ENCODE results near the gene ALDOA. TPM values are rescaled to one million over a fixed set of nuclear protein-coding genes. Genes with fewer than 3 reads are reported as not detected.

The ALDOA gene
- total RNA-seq, 4 donors from 2014 or later: 752 to 2,025 (median 1,174) TPM

DNA sequence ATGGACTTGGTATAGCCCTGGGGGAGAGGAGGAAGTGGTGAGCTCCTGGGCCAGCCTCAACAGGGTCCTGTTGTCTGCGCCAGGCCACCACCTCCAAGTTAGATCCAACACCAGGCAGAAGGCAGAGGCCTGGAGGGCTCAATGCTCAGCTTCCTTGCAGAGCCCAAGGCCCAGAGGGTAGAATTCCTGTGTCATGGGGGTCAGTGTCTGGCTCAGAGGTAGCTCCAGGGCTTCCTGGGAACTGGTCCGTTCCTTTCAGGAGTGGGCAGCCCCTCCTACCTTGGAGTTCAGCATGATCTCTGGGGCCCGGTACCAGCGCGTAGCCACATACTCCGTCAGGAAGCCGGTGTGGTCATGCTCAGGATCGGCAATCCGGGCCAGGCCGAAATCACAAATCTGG is 52.2 kb downstream of the ALDOA start:
- 94 to 99% methylated on average over 9 to 10 of the region's 10 CpGs for WGBS, 2 donors
- TF ChIP-seq, protein P1, sequence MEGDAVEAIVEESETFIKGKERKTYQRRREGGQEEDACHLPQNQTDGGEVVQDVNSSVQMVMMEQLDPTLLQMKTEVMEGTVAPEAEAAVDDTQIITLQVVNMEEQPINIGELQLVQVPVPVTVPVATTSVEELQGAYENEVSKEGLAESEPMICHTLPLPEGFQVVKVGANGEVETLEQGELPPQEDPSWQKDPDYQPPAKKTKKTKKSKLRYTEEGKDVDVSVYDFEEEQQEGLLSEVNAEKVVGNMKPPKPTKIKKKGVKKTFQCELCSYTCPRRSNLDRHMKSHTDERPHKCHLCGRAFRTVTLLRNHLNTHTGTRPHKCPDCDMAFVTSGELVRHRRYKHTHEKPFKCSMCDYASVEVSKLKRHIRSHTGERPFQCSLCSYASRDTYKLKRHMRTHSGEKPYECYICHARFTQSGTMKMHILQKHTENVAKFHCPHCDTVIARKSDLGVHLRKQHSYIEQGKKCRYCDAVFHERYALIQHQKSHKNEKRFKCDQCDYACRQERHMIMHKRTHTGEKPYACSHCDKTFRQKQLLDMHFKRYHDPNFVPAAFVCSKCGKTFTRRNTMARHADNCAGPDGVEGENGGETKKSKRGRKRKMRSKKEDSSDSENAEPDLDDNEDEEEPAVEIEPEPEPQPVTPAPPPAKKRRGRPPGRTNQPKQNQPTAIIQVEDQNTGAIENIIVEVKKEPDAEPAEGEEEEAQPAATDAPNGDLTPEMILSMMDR (IDR thresholded peaks at IDR 0.05): no peak
- TF ChIP-seq POLR2A (IDR thresholded peaks at IDR 0.05): no peak

DNA sequence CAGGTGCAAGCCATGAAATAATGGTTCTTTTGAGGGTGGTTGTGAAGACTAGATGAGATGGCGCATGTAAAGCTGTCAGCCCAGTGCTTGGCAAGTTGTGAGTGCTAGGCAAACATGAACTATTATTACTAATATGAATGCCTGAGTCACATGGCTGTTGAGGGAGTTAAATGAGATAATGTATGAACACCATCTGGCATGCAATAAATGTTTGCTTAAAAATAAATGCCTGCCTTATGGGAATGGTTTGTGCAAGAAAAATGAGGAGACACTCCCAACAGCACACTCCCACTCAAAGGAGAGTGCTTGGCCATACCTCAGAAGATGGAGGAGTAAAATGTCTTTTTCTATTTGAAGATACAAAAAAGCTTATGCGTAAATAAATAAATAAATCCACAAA is 53.9 kb downstream of the ALDOA start:
- no peak for TF ChIP-seq POLR2A (IDR thresholded peaks at IDR 0.05)
- TF ChIP-seq, protein P1 (IDR thresholded peaks at IDR 0.05): no peak
- Histone ChIP-seq H3K4me3 (replicated peaks in 1 of 3) (no peak overlapping the region), H3K4me1 (peaks cover 13 to 28% of the 10 kb centered on the region in 2 donors), H3K36me3 (peaks cover 33 to 34% of the 10 kb centered on the region in 2 donors), H3K27me3 (no peaks in the 10 kb centered on the region), H3K27ac (no peak overlapping the region), H3K9me3 (no peaks in the 10 kb centered on the region)
- no peak for DNase-seq
- intact Hi-C loops (cut with DNase I): no loop called here
- 91 to 96% methylated on average over 2 of the region's 2 CpGs for WGBS, 2 donors

More for the DNA sequence above, 52.2 kb downstream of the ALDOA start:
- Histone ChIP-seq H3K36me3 (peaks cover 36 to 39% of the 10 kb centered on the region in 2 donors), H3K9me3 (no peaks in the 10 kb centered on the region), H3K4me1 (peaks cover 7 to 23% of the 10 kb centered on the region in 2 donors), H3K4me3 (replicated peaks in 1 of 3) (no peak overlapping the region), H3K27me3 (no peaks in the 10 kb centered on the region), H3K27ac (no peak overlapping the region)
- intact Hi-C loops (cut with DNase I): no loop called here
- DNase-seq: no peak

Other genes starting within 250 kb of the ALDOA start
- gene PAGR1, start 249.6 kb upstream of the ALDOA start, total RNA-seq: 10 to 100 TPM; 38.2 to 75.0 (median 55.2) TPM
- 100 to 1,000 TPM in 1 of 4 donors, 10 to 100 TPM in 3; 70.1 to 127 (median 90.6) TPM for gene MVP, start 245.3 kb upstream of the ALDOA start, total RNA-seq
- gene CDIPT, start 202.5 kb upstream of the ALDOA start, total RNA-seq: 100 to 1,000 TPM in 2 of 4 donors, 10 to 100 TPM in 2; 79.3 to 122 (median 99.3) TPM
- 1 to 10 TPM in 2 of 4 donors, under 1 TPM in 2; 0.33 to 1.5 (median 0.79) TPM for gene SEZ6L2, start 166.2 kb upstream of the ALDOA start, total RNA-seq
- gene ASPHD1, start 165.3 kb upstream of the ALDOA start, total RNA-seq: not detected
- 10 to 100 TPM in 3 of 4 donors, 1 to 10 TPM in 1; 9.8 to 27.5 (median 15.5) TPM for gene KCTD13, start 139.5 kb upstream of the ALDOA start, total RNA-seq
- 100 to 1,000 TPM in 3 of 4 donors, 10 to 100 TPM in 1; 93.2 to 140 (median 135) TPM for gene TMEM219, start 103.7 kb upstream of the ALDOA start, total RNA-seq
- 10 to 100 TPM; 48.8 to 62.6 (median 55.2) TPM for gene TAOK2, start 91.9 kb upstream of the ALDOA start, total RNA-seq
- gene HIRIP3, start 70.1 kb upstream of the ALDOA start, total RNA-seq: 10 to 100 TPM; 10.7 to 23.1 (median 18.4) TPM
- 100 to 1,000 TPM in 3 of 4 donors, 10 to 100 TPM in 1; 45.9 to 165 (median 142) TPM for gene INO80E, start 69.5 kb upstream of the ALDOA start, total RNA-seq
- 1 to 10 TPM in 1 of 4 donors, under 1 TPM in 2, not detected in 1; 0.22 to 1.2 (median 0.94) TPM for gene DOC2A, start 54.7 kb upstream of the ALDOA start, total RNA-seq
- gene C16orf92, start 42.6 kb upstream of the ALDOA start, total RNA-seq: not detected
- gene TLCD3B, start 34.5 kb upstream of the ALDOA start, total RNA-seq: under 1 TPM in 2 of 4 donors, not detected in 2; 0.54 to 0.79 TPM
- gene PPP4C, start 10.2 kb downstream of the ALDOA start, total RNA-seq: 10 to 100 TPM; 43.6 to 59.9 (median 50.8) TPM
- gene TBX6, start 26.2 kb downstream of the ALDOA start, total RNA-seq: 1 to 10 TPM; 1.6 to 3.3 (median 2.4) TPM
- gene YPEL3, start 30.5 kb downstream of the ALDOA start, total RNA-seq: 100 to 1,000 TPM in 1 of 4 donors, 10 to 100 TPM in 3; 32.4 to 372 (median 68.0) TPM
- gene GDPD3, start 47.8 kb downstream of the ALDOA start, total RNA-seq: 1 to 10 TPM in 2 of 4 donors, under 1 TPM in 1, not detected in 1; 0.68 to 1.6 (median 1.2) TPM
- gene MAPK3, start 57.5 kb downstream of the ALDOA start, total RNA-seq: 10 to 100 TPM; 31.5 to 90.6 (median 51.5) TPM
- 10 to 100 TPM in 3 of 4 donors, 1 to 10 TPM in 1; 7.3 to 14.8 (median 11.2) TPM for gene CORO1A, start 117.8 kb downstream of the ALDOA start, total RNA-seq
- 100 to 1,000 TPM in 2 of 4 donors, 1 to 10 TPM in 2; 2.1 to 150 (median 67.4) TPM for gene BOLA2B, start 127.9 kb downstream of the ALDOA start, total RNA-seq
- gene SLX1A, start 128.1 kb downstream of the ALDOA start, total RNA-seq: 10 to 100 TPM; 26.2 to 73.3 (median 63.7) TPM
- 10 to 100 TPM in 2 of 4 donors, 1 to 10 TPM in 2; 8.9 to 13.8 (median 9.8) TPM for gene SULT1A3, start 133.5 kb downstream of the ALDOA start, total RNA-seq
- gene NPIPB13, start 182.7 kb downstream of the ALDOA start, total RNA-seq: 1 to 10 TPM; 2.1 to 3.0 (median 2.3) TPM

Data from thyroid gland (tissue), 4 donors.